Cardiac muscle cell (in vitro differentiated cells and primary cell): ENCODE measurements around the gene ANTXR2. TPM values are rescaled to one million over a fixed set of nuclear protein-coding genes. Genes with fewer than 3 reads are reported as not detected.
A peak's percentile ranks its signal among the peaks of the same experiment; 100 is the strongest.
"Not testable (repeated sequence)": the region's sequence is repeated elsewhere in the genome, so short reads cannot be mapped to it uniquely, and the experiment has no call there.

Experiments
- DNase-seq, 2 donors: peaks; one replicate each; pipeline versions ENCODE4 v3.0.0 to v3.0.0-alpha.2; 2010 to 2017; ENCODE audit warnings: low read depth in 1 of 2, low spot score in 1 of 2
- H3K27ac ChIP-seq: fragments of 200-600 bp; sonication (generic); 2 replicates; pipeline ENCODE4 v1.5.1; 2016
- H3K27me3 ChIP-seq: fragments of 200-600 bp; sonication (generic); 2 replicates; pipeline ENCODE4 v1.6.0; 2016; ENCODE audit warnings: control low read depth
- H3K36me3 ChIP-seq: fragments of 200-600 bp; sonication (generic); 2 replicates; pipeline ENCODE4 v1.5.1; 2016; ENCODE audit warnings: control low read depth
- H3K4me1 ChIP-seq: fragments of 200-600 bp; sonication (generic); 2 replicates; pipeline ENCODE4 v1.8.1; 2017; ENCODE audit warnings: low read depth, mild to moderate bottlenecking, mixed run types
- H3K4me3 ChIP-seq: fragments of 200-600 bp; sonication (generic); 2 replicates; pipeline ENCODE4 v1.5.1; 2016; ENCODE audit warnings: mild to moderate bottlenecking
- H3K9me3 ChIP-seq: fragments of 200-600 bp; sonication (generic); 2 replicates; pipeline ENCODE4 v1.5.1; 2017; ENCODE audit warnings: low read depth, mild to moderate bottlenecking, control low read depth
- CTCF ChIP-seq: IDR thresholded peaks from 2 replicates; pipeline ENCODE4 v1.5.1; 2012; ENCODE audit warnings: low read depth, mild to moderate bottlenecking, low read length
- polyA plus RNA-seq: library from polyadenylated mRNA; unstranded; fragments of >200 nt; fragmentation: Nextera tagmentation; extraction: Ambion mirVana; gene quantifications from 2 replicates; pipeline ENCODE4 v1.2.1, GENCODE V29; 2016
- total RNA-seq: library from RNA; depleted of rRNA; stranded (reverse); fragments of >200 nt; gene quantifications from 2 replicates; pipeline ENCODE4 v1.2.3, GENCODE V29; 2016

The ANTXR2 gene
- total RNA-seq (66.7 and 70.6 TPM in 2 replicates), polyA plus RNA-seq (79.6 and 101 TPM in 2 replicates)

GRCh38 chr4:80072744-80073472 lies at the start of gene ANTXR2:
Gene ANTXR2, minus strand, starts transcription at chr4:80073229. Its CDS starts 669 bp downstream, at chr4:80072560.
- H3K27ac ChIP-seq = peak within 1 kb of the TSS; percentile 94
- peak; percentile 91 to 99 for DNase-seq
- no peaks in the 10 kb centered on the region for H3K9me3 ChIP-seq
- H3K27me3 ChIP-seq = no peaks in the 10 kb centered on the region
- peaks cover 26% of the 10 kb centered on the region for H3K4me1 ChIP-seq
- peak within 1 kb of the TSS; percentile 69 for H3K4me3 ChIP-seq
- peak; percentile 10 for TF ChIP-seq CTCF
- H3K36me3 ChIP-seq = peaks cover 10% of the 10 kb centered on the region

GRCh38 chr4:80121815-80122214 lies 48.8 kb upstream of the ANTXR2 start:
- not testable (repeated sequence) for H3K4me3 ChIP-seq, H3K27ac ChIP-seq, H3K27me3 ChIP-seq, H3K4me1 ChIP-seq, H3K9me3 ChIP-seq, DNase-seq, H3K36me3 ChIP-seq

- H3K9me3 ChIP-seq, H3K36me3 ChIP-seq, H3K4me3 ChIP-seq, H3K27ac ChIP-seq, H3K4me1 ChIP-seq, DNase-seq, H3K27me3 ChIP-seq: not testable (repeated sequence)
These were observed 46.6 kb upstream of the ANTXR2 start for GRCh38 chr4:80119620-80120019.

GRCh38 chr4:80116516-80116915 lies 43.5 kb upstream of the ANTXR2 start:
- Histone ChIP-seq H3K27ac (no peak overlapping the region), H3K4me1 (no peaks in the 10 kb centered on the region), H3K27me3 (no peaks in the 10 kb centered on the region), H3K36me3 (no peaks in the 10 kb centered on the region), H3K9me3 (no peaks in the 10 kb centered on the region), H3K4me3 (no peak overlapping the region)
- TF ChIP-seq CTCF = no peak
- DNase-seq = no peak

- no peak for TF ChIP-seq CTCF
- Histone ChIP-seq H3K4me1 (no peaks in the 10 kb centered on the region), H3K9me3 (no peaks in the 10 kb centered on the region), H3K27ac (no peak overlapping the region), H3K4me3 (no peak overlapping the region), H3K27me3 (no peaks in the 10 kb centered on the region), H3K36me3 (no peaks in the 10 kb centered on the region)
- peak in 1 of 2 donors; percentile 5 for DNase-seq
These were observed 42.5 kb upstream of the ANTXR2 start for GRCh38 chr4:80115368-80116181.

- Histone ChIP-seq H3K4me1 (no peaks in the 10 kb centered on the region), H3K27me3 (no peaks in the 10 kb centered on the region), H3K27ac (no peak overlapping the region), H3K4me3 (no peak overlapping the region), H3K9me3 (no peaks in the 10 kb centered on the region), H3K36me3 (no peaks in the 10 kb centered on the region)
- TF ChIP-seq CTCF = no peak
- no peak for DNase-seq
These were observed 41.8 kb upstream of the ANTXR2 start for GRCh38 chr4:80114732-80115265.
